Stomach (tissue), 9 donors: ENCODE results near the gene SND1. TPM values are rescaled to one million over a fixed set of nuclear protein-coding genes. Genes with fewer than 3 reads are reported as not detected.

Source experiments
- DNase-seq, 2 donors: peaks; one replicate each; pipeline versions ENCODE4 v3.0.0 to v3.0.0-alpha.2; 2013 to 2019
- H3K27ac ChIP-seq, 5 donors: fragments of 200-600 bp in 4 of 5; sonication (generic) in 4 of 5; one replicate each; pipeline ENCODE4 v1.5.1; 2013 to 2019; ENCODE audit warnings: mild to moderate bottlenecking in 1 of 5, moderate library complexity in 1 of 5
- H3K27me3 ChIP-seq, 3 donors: fragments of 200-600 bp; sonication (generic); one replicate each; pipeline ENCODE4 v1.5.1; 2017 to 2019; ENCODE audit warnings: mixed run types in 1 of 3
- H3K36me3 ChIP-seq, 4 donors: fragments of 200-600 bp; sonication (generic); 1 replicate in 3 of 4; 2 replicates in 1 of 4; pipeline ENCODE4 v1.5.1; 2016 to 2019
- H3K4me1 ChIP-seq, 4 donors: fragments of 200-600 bp; sonication (generic); one replicate each; pipeline ENCODE4 v1.5.1; 2016 to 2019
- H3K4me3 ChIP-seq, 4 donors: fragments of 200-600 bp; sonication (generic) in 3 of 4; one replicate each; pipeline ENCODE4 v1.5.1; 2016 to 2019; ENCODE audit warnings: mild to moderate bottlenecking in 1 of 4
- H3K9me3 ChIP-seq, 4 donors: fragments of 200-600 bp; sonication (generic); one replicate each; pipeline ENCODE4 v1.5.1; 2016 to 2019
- EP300 ChIP-seq: sonication (generic); formaldehyde crosslinking; IDR thresholded peaks from one replicate; pipeline ENCODE4 v1.6.1; 2017; ENCODE audit warnings: antibody characterized with exemption
- POLR2A ChIP-seq, 4 donors: fragments of 450-650 bp; IDR thresholded peaks; one replicate each; pipeline ENCODE4 v1.6.1; 2016; ENCODE audit warnings: antibody characterized with exemption in 4 of 4, control low read depth in 2 of 4, mild to moderate bottlenecking in 1 of 4, moderate library complexity in 1 of 4
- POLR2AphosphoS5 ChIP-seq, 3 donors: sonication (generic); formaldehyde crosslinking; IDR thresholded peaks; one replicate each; pipeline ENCODE4 v1.6.1; 2016; ENCODE audit warnings: antibody characterized with exemption in 3 of 3
- WGBS, 5 donors: extraction: QIAGEN DNeasy Blood & Tissue Kit in 3 of 5; methylation state at CpG; one replicate each; pipeline versions ENCODE4 v1.1.5 to v1.1.7; 2013 to 2018; 5-methylcytosine and 5-hydroxymethylcytosine counted together
- intact Hi-C: fragments of 100-400 bp; cut with DNase I; formaldehyde crosslinking; loops from one replicate; pipeline ENCODE4 v1.15.1; 2023; ENCODE audit warnings: low total_unique reads
- polyA plus RNA-seq, 3 donors: library from polyadenylated mRNA; stranded (reverse); fragments of 200-250 nt; gene quantifications; one replicate each; pipeline ENCODE4 v1.2.3, GENCODE V29; 2013
- total RNA-seq, 5 donors: library from RNA; depleted of rRNA; stranded (reverse); fragments of >200 nt; gene quantifications; one replicate each; pipeline versions ENCODE4 v1.1.0 to v1.2.3, GENCODE V29; 2014 to 2016
- TF ChIP-seq, protein P1 (sequence below), 7 experiments: fragments of 450-650 bp in 4 of 7; fragments of 200-600 bp in 3 of 7; sonication (generic) in 3 of 7; IDR thresholded peaks; one replicate each; pipeline ENCODE4 v1.5.1; 2016 to 2019; ENCODE audit warnings: antibody characterized with exemption in 7 of 7, control low read depth in 2 of 7, mild to moderate bottlenecking in 1 of 7
- donor health status: healthy with polysubstance abuse.
- donor health status: Bipolar disorder and iron deficiency.
- donor health status: healthy.

Gene SND1
- total and polyA plus RNA-seq, 8 donors: 63.3 to 799 (median 126) TPM

DNA sequence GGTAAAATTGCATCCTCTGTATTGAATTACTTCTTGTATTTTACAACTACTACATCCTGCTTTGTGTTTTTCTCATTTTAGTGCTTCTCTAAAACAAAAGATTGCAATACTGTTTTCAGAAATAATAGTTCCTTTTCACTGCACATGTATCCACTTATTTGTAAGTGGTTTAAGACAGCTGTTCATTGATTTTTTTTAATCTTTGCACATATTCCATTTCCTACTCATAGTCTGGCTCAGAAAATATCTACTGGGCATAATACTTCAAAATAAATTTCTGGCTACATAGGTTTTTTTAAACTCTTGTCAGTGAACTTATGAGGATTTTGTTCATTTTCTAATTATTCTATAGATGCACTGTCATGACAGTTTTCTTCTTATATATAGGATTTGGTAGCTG is 54.8 kb downstream of the SND1 start:
- no peak for TF ChIP-seq POLR2AphosphoS5 (IDR thresholded peaks at IDR 0.05)
- TF ChIP-seq EP300: no peak
- TF ChIP-seq POLR2A (IDR thresholded peaks at IDR 0.05): no peak
- TF ChIP-seq, protein P1, sequence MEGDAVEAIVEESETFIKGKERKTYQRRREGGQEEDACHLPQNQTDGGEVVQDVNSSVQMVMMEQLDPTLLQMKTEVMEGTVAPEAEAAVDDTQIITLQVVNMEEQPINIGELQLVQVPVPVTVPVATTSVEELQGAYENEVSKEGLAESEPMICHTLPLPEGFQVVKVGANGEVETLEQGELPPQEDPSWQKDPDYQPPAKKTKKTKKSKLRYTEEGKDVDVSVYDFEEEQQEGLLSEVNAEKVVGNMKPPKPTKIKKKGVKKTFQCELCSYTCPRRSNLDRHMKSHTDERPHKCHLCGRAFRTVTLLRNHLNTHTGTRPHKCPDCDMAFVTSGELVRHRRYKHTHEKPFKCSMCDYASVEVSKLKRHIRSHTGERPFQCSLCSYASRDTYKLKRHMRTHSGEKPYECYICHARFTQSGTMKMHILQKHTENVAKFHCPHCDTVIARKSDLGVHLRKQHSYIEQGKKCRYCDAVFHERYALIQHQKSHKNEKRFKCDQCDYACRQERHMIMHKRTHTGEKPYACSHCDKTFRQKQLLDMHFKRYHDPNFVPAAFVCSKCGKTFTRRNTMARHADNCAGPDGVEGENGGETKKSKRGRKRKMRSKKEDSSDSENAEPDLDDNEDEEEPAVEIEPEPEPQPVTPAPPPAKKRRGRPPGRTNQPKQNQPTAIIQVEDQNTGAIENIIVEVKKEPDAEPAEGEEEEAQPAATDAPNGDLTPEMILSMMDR (IDR thresholded peaks at IDR 0.05): no peak
- Histone ChIP-seq H3K27ac (no peak overlapping the region), H3K4me3 (no peak overlapping the region), H3K4me1 (peaks cover 0 to 8% (median 0%) of the 10 kb centered on the region in 4 donors), H3K36me3 (peaks cover 26 to 100% (median 97%) of the 10 kb centered on the region in 4 donors), H3K9me3 (peaks cover 0 to 11% (median 4%) of the 10 kb centered on the region in 4 donors), H3K27me3 (no peaks in the 10 kb centered on the region)
- intact Hi-C loops: loop anchor here (5.0 kb wide), 1 partner anchor 501 kb away; no protein-coding TSS in a partner anchor
- DNase-seq: no peak

DNA sequence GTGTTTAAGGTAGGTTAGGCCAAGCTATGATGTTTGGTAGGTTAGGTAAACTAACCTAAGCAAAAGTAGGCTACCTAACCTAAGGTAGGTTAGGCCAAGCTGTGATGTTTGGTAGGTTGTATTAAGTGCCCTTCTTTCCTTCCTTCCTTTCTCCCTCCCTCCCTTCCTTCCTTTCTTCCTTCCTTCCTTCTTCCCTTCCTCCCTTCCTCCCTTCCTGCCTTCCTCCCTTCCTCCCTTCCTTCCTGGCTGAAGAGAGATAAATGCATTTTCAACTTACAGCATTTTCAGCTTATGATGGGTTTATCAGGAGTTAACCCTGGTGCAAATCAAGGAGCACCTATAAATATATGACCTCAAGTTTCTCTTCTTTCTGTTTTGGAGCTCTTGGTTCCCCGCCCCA is 56.2 kb downstream of the SND1 start:
- Histone ChIP-seq H3K4me1 (peaks cover 0 to 5% (median 2%) of the 10 kb centered on the region in 4 donors), H3K27me3 (no peaks in the 10 kb centered on the region), H3K36me3 (peaks cover 21 to 98% (median 90%) of the 10 kb centered on the region in 4 donors), H3K9me3 (peaks cover 0 to 11% (median 4%) of the 10 kb centered on the region in 4 donors), H3K4me3 (no peak overlapping the region), H3K27ac (no peak overlapping the region)
- WGBS, 5 donors: 82 to 90% (median 88%) methylated on average over 1 of the region's 1 CpG
- intact Hi-C loops: loop anchor here (5.0 kb wide), 1 partner anchor 499 kb away; no protein-coding TSS in a partner anchor
- DNase-seq: no peak
- TF ChIP-seq EP300 (no peak), POLR2A (IDR thresholded peaks at IDR 0.05) (no peak), POLR2AphosphoS5 (IDR thresholded peaks at IDR 0.05) (no peak)
- TF ChIP-seq, protein P1 (IDR thresholded peaks at IDR 0.05): no peak

DNA sequence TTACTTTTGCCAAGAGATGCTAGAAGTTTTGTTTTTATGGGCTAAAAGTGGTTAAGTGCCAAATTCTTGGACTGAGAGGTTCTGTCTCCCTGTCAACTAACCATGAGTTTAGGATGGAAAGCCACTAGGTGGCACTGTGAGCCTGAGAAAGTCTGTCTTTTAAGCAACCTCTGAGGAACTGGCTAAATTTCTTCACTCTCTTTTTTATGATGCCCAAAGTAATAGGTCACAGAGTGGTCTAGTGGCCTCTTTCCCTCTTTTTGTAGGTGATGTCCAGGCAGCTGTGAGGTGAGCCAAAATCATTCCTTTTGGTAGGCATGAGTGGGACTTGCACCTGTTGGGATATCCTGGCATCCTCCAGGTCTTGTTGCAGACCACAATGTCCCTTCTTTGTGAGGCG is 56.8 kb downstream of the SND1 start:
- WGBS, 5 donors: 94 to 100% (median 100%) methylated on average over 1 of the region's 1 CpG
- Histone ChIP-seq H3K4me3 (no peak overlapping the region), H3K4me1 (peaks cover 0 to 5% (median 2%) of the 10 kb centered on the region in 4 donors), H3K9me3 (peaks cover 0 to 11% (median 4%) of the 10 kb centered on the region in 4 donors), H3K27ac (no peak overlapping the region), H3K27me3 (no peaks in the 10 kb centered on the region), H3K36me3 (peaks cover 16 to 98% (median 89%) of the 10 kb centered on the region in 4 donors)
- intact Hi-C loops: loop anchor here (5.0 kb wide), 1 partner anchor 499 kb away; no protein-coding TSS in a partner anchor
- peak; percentile 79 to 91 for DNase-seq
- TF ChIP-seq, protein P1 (IDR thresholded peaks at IDR 0.05): peak in 5 of 7 experiments; percentile 35 to 74 (median 65)
- TF ChIP-seq POLR2A (IDR thresholded peaks at IDR 0.05): no peak
- no peak for TF ChIP-seq EP300
- peak in 1 of 3 donors; percentile 29 for TF ChIP-seq POLR2AphosphoS5 (IDR thresholded peaks at IDR 0.05)

DNA sequence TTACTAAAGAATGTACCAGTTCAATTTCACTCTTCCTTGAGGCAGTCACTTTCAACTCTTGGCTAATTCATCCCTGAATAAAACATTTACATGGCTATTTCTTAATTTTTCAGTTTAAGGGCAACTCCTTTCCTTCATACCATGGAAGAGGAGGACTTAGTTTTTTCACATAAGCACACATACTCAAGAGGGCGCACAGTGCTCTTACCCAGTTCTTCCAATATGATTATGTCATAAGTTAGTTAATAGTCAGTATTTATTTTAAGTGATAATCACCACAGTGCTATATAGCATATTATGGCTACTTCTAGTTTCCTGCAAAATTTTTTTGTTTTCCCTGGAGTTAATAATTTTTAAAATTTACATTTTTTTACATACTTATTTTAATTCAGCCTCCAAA is 58.6 kb downstream of the SND1 start:
- intact Hi-C loops: no loop called here
- Histone ChIP-seq H3K4me3 (no peak overlapping the region), H3K9me3 (peaks cover 0 to 11% (median 4%) of the 10 kb centered on the region in 4 donors), H3K36me3 (peaks cover 7 to 88% (median 82%) of the 10 kb centered on the region in 4 donors), H3K27ac (no peak overlapping the region), H3K27me3 (no peaks in the 10 kb centered on the region), H3K4me1 (peaks cover 0 to 5% (median 2%) of the 10 kb centered on the region in 4 donors)
- no peak for DNase-seq
- TF ChIP-seq POLR2A (IDR thresholded peaks at IDR 0.05) (no peak), EP300 (no peak), POLR2AphosphoS5 (IDR thresholded peaks at IDR 0.05) (no peak)
- TF ChIP-seq, protein P1 (IDR thresholded peaks at IDR 0.05): no peak
- WGBS, 5 donors: 91 to 100% (median 100%) methylated on average over 1 of the region's 1 CpG
